NK-92 treated with Interleukin-12 subunit alpha and Interleukin-12 subunit beta, amount 100 ng/mL, for 24 hours (cell line): Measurements from ENCODE around the gene RALGPS1.

Experiments used
- DNase-seq: peaks from one replicate; lab custom pipeline; 2025; lab: John Stamatoyannopoulos, UW

RALGPS1 gene

GRCh38 chr9:127099664-127100063 is 185.1 kb downstream of the RALGPS1 start:
- DNase-seq = no peak

GRCh38 chr9:127102176-127102575 is 187.6 kb downstream of the RALGPS1 start:
- DNase-seq = no peak

GRCh38 chr9:127102788-127103187 is 188.2 kb downstream of the RALGPS1 start:
- DNase-seq = peak; percentile 23

- no peak for DNase-seq
Observed at GRCh38 chr9:127104581-127105311, 190.2 kb downstream of the RALGPS1 start.

GRCh38 chr9:127105805-127106465 is 191.4 kb downstream of the RALGPS1 start:
- DNase-seq = no peak

- DNase-seq = no peak
Observed at GRCh38 chr9:127106466-127106855, 191.9 kb downstream of the RALGPS1 start.

- no peak for DNase-seq
Observed at GRCh38 chr9:127107171-127107928, 192.8 kb downstream of the RALGPS1 start.

GRCh38 chr9:127107929-127108876 is 193.6 kb downstream of the RALGPS1 start:
- no peak for DNase-seq

- no peak for DNase-seq
Observed at GRCh38 chr9:127109212-127109711, 194.7 kb downstream of the RALGPS1 start.

GRCh38 chr9:127112056-127112455 is 197.5 kb downstream of the RALGPS1 start:
- DNase-seq = no peak

GRCh38 chr9:127112735-127113161 is 198.2 kb downstream of the RALGPS1 start:
- DNase-seq = no peak

- no peak for DNase-seq
Observed at GRCh38 chr9:127113191-127113972, 198.8 kb downstream of the RALGPS1 start.

- DNase-seq = no peak
Observed at GRCh38 chr9:127114606-127115005, 200.0 kb downstream of the RALGPS1 start.

GRCh38 chr9:127116088-127116726 is 201.6 kb downstream of the RALGPS1 start:
- no peak for DNase-seq

GRCh38 chr9:127116957-127117356 is 202.4 kb downstream of the RALGPS1 start:
- no peak for DNase-seq

- no peak for DNase-seq
Observed at GRCh38 chr9:127117801-127118200, 203.2 kb downstream of the RALGPS1 start.

- no peak for DNase-seq
Observed at GRCh38 chr9:127118597-127119319, 204.2 kb downstream of the RALGPS1 start.

- DNase-seq = no peak
Observed at GRCh38 chr9:127119320-127119709, 204.7 kb downstream of the RALGPS1 start.

- DNase-seq = no peak
Observed at GRCh38 chr9:127121628-127122175, 207.1 kb downstream of the RALGPS1 start.
